Tibial nerve (tissue), 4 donors: ENCODE results near the gene MAU2.

Experiments
- EP300 ChIP-seq, 2 donors: sonication (generic); formaldehyde crosslinking; IDR thresholded peaks; one replicate each; pipeline ENCODE4 v1.6.1; 2017; ENCODE audit warnings: antibody characterized with exemption in 2 of 2, mild to moderate bottlenecking in 1 of 2
- TF ChIP-seq, protein P1 (sequence below), 5 experiments: fragments of 200-600 bp in 3 of 5; fragments of 450-650 bp in 2 of 5; sonication (generic) in 3 of 5; IDR thresholded peaks; one replicate each; pipeline ENCODE4 v1.5.1; 2016 to 2019; ENCODE audit warnings: antibody characterized with exemption in 5 of 5, mild to moderate bottlenecking in 3 of 5, moderate library complexity in 2 of 5

DNA sequence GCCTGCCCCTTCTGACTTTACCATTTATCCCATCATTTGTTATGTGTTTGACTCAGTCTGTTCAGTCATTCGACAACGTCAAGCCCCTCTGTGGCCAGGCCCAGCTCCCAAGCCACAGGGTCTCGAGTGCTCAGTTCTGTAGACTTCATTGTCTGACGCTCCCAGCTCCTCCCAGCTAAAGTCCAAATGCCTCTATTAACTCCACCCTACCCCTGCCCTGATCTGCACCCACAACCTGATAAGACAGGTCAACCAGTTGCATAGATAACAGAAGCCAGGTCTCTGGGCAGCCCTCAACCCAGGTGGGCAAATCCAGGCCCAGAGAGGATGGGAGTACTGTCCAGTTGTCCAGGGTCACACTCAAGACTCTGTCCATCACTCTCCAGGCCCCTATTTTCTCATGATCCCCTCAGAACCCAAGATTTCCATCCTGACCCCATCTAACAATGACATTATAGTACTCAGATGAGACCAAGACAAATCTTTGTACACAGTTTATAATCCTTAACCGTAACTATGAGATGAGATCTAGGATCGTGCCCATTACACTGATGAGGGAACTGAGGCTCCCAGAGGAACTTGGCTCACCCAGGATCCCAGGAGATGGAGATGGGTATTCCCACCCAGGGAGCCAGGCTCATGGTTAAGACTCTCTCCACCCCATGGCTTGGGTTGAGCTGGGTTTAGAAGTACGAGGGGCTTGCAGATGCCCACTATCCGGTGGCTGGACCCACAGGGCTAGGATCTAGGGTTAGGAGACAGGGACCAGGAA is 48.6 kb upstream of the MAU2 start:
- no peak for TF ChIP-seq EP300 (IDR thresholded peaks at IDR 0.05)
- TF ChIP-seq, protein P1, sequence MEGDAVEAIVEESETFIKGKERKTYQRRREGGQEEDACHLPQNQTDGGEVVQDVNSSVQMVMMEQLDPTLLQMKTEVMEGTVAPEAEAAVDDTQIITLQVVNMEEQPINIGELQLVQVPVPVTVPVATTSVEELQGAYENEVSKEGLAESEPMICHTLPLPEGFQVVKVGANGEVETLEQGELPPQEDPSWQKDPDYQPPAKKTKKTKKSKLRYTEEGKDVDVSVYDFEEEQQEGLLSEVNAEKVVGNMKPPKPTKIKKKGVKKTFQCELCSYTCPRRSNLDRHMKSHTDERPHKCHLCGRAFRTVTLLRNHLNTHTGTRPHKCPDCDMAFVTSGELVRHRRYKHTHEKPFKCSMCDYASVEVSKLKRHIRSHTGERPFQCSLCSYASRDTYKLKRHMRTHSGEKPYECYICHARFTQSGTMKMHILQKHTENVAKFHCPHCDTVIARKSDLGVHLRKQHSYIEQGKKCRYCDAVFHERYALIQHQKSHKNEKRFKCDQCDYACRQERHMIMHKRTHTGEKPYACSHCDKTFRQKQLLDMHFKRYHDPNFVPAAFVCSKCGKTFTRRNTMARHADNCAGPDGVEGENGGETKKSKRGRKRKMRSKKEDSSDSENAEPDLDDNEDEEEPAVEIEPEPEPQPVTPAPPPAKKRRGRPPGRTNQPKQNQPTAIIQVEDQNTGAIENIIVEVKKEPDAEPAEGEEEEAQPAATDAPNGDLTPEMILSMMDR (IDR thresholded peaks at IDR 0.05), result no peak
